CD4-positive, CD25-positive, alpha-beta regulatory T cell (primary cell): ENCODE data around the gene ADAT2. TPM values are rescaled to one million over a fixed set of nuclear protein-coding genes. Genes with fewer than 3 reads are reported as not detected.

Experiments
- ATAC-seq, 2 donors: fragments of 150-1000 bp; cut with Tn5 transposase; one replicate each; pipeline ENCODE4 v1.10.0; 2021; ENCODE audit warnings: low read depth in 2 of 2, moderate number of reproducible peaks in 2 of 2, moderate library complexity in 1 of 2
- DNase-seq, 3 donors: peaks; one replicate each; pipeline versions ENCODE4 v3.0.0 to v3.0.0-alpha.2; 2012 to 2022; ENCODE audit warnings: mixed read lengths in 1 of 3
- H3K27ac ChIP-seq: one replicate; pipeline ENCODE4 v1.7.0; 2013; ENCODE audit warnings: mild to moderate bottlenecking, low read length; ENCODE audit not compliant: insufficient read depth, poor library complexity, severe bottlenecking
- H3K27me3 ChIP-seq: one replicate; pipeline ENCODE4 v1.7.0; 2013; ENCODE audit warnings: low read length; ENCODE audit not compliant: control insufficient read depth, insufficient read depth
- H3K36me3 ChIP-seq: one replicate; pipeline ENCODE4 v1.7.0; 2013; ENCODE audit warnings: mild to moderate bottlenecking, low read length, moderate library complexity; ENCODE audit not compliant: control insufficient read depth, insufficient read depth
- H3K4me1 ChIP-seq: 2 replicates; pipeline ENCODE4 v1.7.0; 2013; ENCODE audit warnings: mild to moderate bottlenecking, low read length; ENCODE audit not compliant: insufficient read depth, control insufficient read depth, poor library complexity, severe bottlenecking
- H3K4me3 ChIP-seq: one replicate; pipeline ENCODE4 v1.7.0; 2013; ENCODE audit warnings: low read depth, mild to moderate bottlenecking, low read length, moderate library complexity
- H3K9me3 ChIP-seq, 2 experiments: 1 replicate in 1 of 2; 2 replicates in 1 of 2; pipeline ENCODE4 v1.7.0; 2013; ENCODE audit warnings: low read length in 2 of 2, mild to moderate bottlenecking in 1 of 2, moderate library complexity in 1 of 2; ENCODE audit not compliant: control insufficient read depth in 2 of 2
- H3K27ac Mint-ChIP-seq, 3 donors: one replicate each; pipeline ENCODE4 v1.8.0; 2020 to 2022; ENCODE audit warnings: mild to moderate bottlenecking in 3 of 3, mixed read lengths in 3 of 3, moderate library complexity in 2 of 3
- H3K27me3 Mint-ChIP-seq: one replicate; pipeline ENCODE4 v1.8.0; 2022; ENCODE audit warnings: mild to moderate bottlenecking, mixed read lengths
- H3K36me3 Mint-ChIP-seq: one replicate; pipeline ENCODE4 v1.8.0; 2020; ENCODE audit warnings: mixed read lengths
- H3K4me1 Mint-ChIP-seq, 4 donors: one replicate each; pipeline ENCODE4 v1.8.0; 2020 to 2022; ENCODE audit warnings: mixed read lengths in 4 of 4, mild to moderate bottlenecking in 1 of 4
- H3K4me3 Mint-ChIP-seq, 4 donors: one replicate each; pipeline ENCODE4 v1.8.0; 2020 to 2022; ENCODE audit warnings: mild to moderate bottlenecking in 4 of 4, mixed read lengths in 4 of 4, moderate library complexity in 3 of 4
- H3K9me3 Mint-ChIP-seq, 7 donors: one replicate each; pipeline ENCODE4 v1.8.0; 2020 to 2022; ENCODE audit warnings: mixed read lengths in 7 of 7, mild to moderate bottlenecking in 3 of 7, moderate library complexity in 2 of 7
- polyA plus RNA-seq, 4 donors: library from polyadenylated mRNA; unstranded; fragments of 300-500 nt; fragmentation: Illumina TruSeq; gene quantifications; one replicate each; pipeline ENCODE4 v1.2.3, GENCODE V29; 2021
- total RNA-seq: library from RNA; stranded (reverse); gene quantifications from one replicate; pipeline ENCODE4 v1.2.3, GENCODE V29; 2022

The ADAT2 gene
- total and polyA plus RNA-seq, 5 donors from 2014 or later, result 1.1 to 31.1 (median 1.7) TPM

DNA sequence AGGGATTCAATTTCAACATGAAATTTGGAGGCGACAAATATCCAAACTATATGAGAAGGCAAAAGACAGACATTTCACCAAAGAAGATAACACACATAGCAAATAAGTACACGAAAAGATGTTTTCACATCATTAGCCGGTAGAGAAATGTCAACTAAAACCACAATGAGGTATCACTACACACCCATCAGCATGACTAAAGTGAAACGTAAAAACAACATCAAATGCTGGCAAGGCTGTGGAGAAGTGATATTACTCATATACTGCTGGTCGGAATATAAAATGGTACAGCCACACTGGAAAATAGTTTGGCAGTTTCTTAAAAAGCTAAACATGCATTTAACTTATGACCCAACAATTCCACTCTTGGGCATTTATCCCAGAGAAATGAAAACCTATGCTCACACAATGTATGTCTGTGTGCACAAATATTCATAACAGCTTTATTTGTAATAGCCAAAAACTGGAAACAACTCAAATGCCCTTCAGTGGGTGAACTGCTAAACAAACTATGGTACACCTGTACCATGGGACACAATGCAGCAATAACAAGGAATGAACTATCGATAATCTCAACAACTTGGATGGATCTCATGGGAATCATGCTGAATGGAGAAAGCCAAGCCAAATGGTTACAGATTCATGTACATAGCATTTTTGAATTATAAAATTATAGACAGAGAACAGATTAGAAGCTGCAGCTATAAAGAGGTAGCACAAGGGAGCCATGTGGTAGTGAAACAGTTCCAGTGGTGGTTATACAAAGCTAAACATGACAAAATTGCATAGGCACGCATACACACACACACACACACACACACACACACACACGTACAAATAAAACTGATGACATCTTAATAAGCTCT lies 8.6 kb downstream of the ADAT2 start:
- H3K9me3 ChIP-seq, result no peaks in the 10 kb centered on the region
- DNase-seq, result peak in 2 of 3 donors; percentile 53 to 89
- ATAC-seq, result peak; percentile 95 to 96
- Mint-ChIP-seq H3K4me3 (peak overlapping the region in 2 of 4 donors; percentile 10 to 18), H3K36me3 (peaks cover 39% of the 10 kb centered on the region), H3K9me3 (peaks cover 0 to 4% (median 0%) of the 10 kb centered on the region in 7 donors), H3K4me1 (peaks cover 34 to 43% (median 35%) of the 10 kb centered on the region in 4 donors), H3K27me3 (no peaks in the 10 kb centered on the region), H3K27ac (peak overlapping the region; percentile 58 to 90 (median 88))
- peaks cover 4% of the 10 kb centered on the region for H3K36me3 ChIP-seq
- H3K4me1 ChIP-seq, result peaks cover 12% of the 10 kb centered on the region
- peak overlapping the region; percentile 74 for H3K27ac ChIP-seq
- no peaks in the 10 kb centered on the region for H3K27me3 ChIP-seq
- peak overlapping the region; percentile 53 for H3K4me3 ChIP-seq

DNA sequence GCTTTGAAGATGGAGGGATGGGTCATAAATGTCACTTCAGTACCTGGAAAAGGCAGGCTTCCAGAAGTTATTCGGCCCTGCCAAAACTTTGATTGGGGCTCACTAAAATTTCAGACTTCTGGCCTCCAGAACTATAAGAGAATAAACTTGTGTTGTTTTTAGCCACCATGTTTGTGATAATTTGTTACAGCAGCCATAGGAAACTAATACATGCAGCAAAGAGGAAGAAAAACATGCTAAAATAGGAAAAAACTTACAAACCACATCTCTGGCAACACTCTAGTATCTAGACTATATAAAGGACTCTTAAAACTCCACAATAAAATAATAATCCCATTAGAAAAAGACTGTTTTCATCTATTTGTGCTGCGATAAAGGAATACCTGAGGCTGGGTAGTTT lies 9.5 kb downstream of the ADAT2 start:
- H3K4me3 Mint-ChIP-seq, result no peak overlapping the region
- Histone ChIP-seq H3K36me3 (peaks cover 10% of the 10 kb centered on the region), H3K27me3 (no peaks in the 10 kb centered on the region), H3K4me3 (peak overlapping the region; percentile 53), H3K9me3 (no peaks in the 10 kb centered on the region), H3K4me1 (peaks cover 12% of the 10 kb centered on the region), H3K27ac (peak overlapping the region; percentile 74)
- DNase-seq (no peak), ATAC-seq (no peak)
- peaks cover 32 to 39% (median 34%) of the 10 kb centered on the region in 4 donors for H3K4me1 Mint-ChIP-seq
- peaks cover 45% of the 10 kb centered on the region for H3K36me3 Mint-ChIP-seq
- peaks cover 0 to 4% (median 0%) of the 10 kb centered on the region in 7 donors for H3K9me3 Mint-ChIP-seq
- H3K27ac Mint-ChIP-seq, result peak overlapping the region; percentile 58 to 90 (median 88)
- no peaks in the 10 kb centered on the region for H3K27me3 Mint-ChIP-seq

DNA sequence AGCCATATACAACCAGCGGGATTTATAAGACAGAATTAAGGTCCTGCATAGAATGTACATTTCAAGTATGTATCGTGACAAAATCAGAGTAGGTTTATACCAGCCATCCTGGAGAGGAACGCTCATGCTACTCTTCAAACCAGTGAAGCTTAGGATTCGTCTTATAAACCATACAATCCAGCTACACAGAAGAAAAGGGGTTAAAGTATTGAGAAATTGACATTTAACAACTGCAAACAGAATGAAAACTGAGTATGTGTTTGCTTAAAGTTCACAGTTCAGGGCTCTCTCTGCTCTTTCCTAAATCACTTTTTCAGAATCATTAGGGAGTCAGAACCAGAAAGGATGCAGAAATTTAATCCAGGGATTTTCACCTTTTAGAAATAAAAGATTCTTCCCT lies 17.9 kb downstream of the ADAT2 start:
- ATAC-seq (no peak), DNase-seq (no peak)
- H3K36me3 Mint-ChIP-seq, result peaks cover 35% of the 10 kb centered on the region
- H3K27me3 Mint-ChIP-seq, result no peaks in the 10 kb centered on the region
- no peak overlapping the region for H3K27ac ChIP-seq
- H3K27ac Mint-ChIP-seq, result no peak overlapping the region
- no peaks in the 10 kb centered on the region for H3K4me1 ChIP-seq
- peaks cover 15% of the 10 kb centered on the region for H3K36me3 ChIP-seq
- H3K9me3 Mint-ChIP-seq, result no peaks in the 10 kb centered on the region
- H3K4me3 Mint-ChIP-seq, result no peak overlapping the region
- H3K4me3 ChIP-seq, result no peak overlapping the region
- peaks cover 0 to 11% (median 0%) of the 10 kb centered on the region in 4 donors for H3K4me1 Mint-ChIP-seq
- H3K27me3 ChIP-seq, result no peaks in the 10 kb centered on the region
- no peaks in the 10 kb centered on the region for H3K9me3 ChIP-seq

DNA sequence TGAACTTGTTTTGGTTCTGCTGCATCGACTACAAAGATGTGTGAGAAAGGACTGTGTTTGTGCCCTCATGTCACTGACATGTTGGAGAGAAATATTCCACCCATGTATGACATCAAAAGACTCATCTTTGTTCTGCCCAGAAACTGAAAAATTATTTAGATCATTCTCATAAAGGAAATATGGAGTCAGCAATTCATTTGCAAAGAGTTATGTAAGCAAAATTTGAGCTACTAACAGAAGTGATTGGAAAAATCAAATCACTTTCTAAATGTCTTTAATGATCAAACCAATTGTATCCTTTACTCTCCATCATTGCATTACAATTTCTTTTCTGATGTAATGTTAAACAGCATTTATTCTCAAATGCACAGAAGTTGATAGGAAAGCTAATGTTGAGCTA lies 19.3 kb downstream of the ADAT2 start:
- Mint-ChIP-seq H3K4me1 (peaks cover 0 to 13% (median 3%) of the 10 kb centered on the region in 4 donors), H3K9me3 (no peaks in the 10 kb centered on the region), H3K36me3 (peaks cover 31% of the 10 kb centered on the region), H3K27me3 (no peaks in the 10 kb centered on the region), H3K27ac (peak overlapping the region in 1 of 3 donors; percentile 33), H3K4me3 (no peak overlapping the region)
- Histone ChIP-seq H3K27ac (no peak overlapping the region), H3K9me3 (no peaks in the 10 kb centered on the region), H3K36me3 (peaks cover 11% of the 10 kb centered on the region), H3K4me1 (no peaks in the 10 kb centered on the region), H3K4me3 (no peak overlapping the region), H3K27me3 (no peaks in the 10 kb centered on the region)
- no peak for ATAC-seq
- no peak for DNase-seq

DNA sequence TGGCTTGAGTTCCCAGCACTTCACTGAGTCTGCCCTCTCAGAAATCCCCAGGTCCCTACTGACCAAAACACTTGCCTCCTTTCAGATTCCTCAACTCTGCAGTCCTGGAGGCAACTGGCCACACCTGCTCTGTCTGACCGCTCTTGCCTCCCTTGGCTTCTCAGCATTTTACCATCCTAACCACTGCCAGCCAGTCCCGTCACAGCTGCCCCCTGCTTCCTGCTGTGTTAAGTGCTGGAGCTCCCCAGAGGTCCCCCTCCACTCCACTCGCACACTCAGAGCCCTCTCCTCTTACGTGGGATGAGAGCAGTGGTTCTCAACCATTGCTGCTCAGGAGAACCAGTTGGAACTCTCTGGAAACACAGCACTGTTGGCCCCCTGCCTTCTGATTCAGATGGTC lies 20.5 kb downstream of the ADAT2 start:
- Mint-ChIP-seq H3K27ac (peak overlapping the region; percentile 29 to 85 (median 36)), H3K36me3 (peaks cover 26% of the 10 kb centered on the region), H3K9me3 (no peaks in the 10 kb centered on the region), H3K4me3 (no peak overlapping the region), H3K27me3 (no peaks in the 10 kb centered on the region), H3K4me1 (peaks cover 0 to 13% (median 3%) of the 10 kb centered on the region in 4 donors)
- Histone ChIP-seq H3K36me3 (peaks cover 10% of the 10 kb centered on the region), H3K4me3 (no peak overlapping the region), H3K27me3 (no peaks in the 10 kb centered on the region), H3K27ac (no peak overlapping the region), H3K9me3 (no peaks in the 10 kb centered on the region), H3K4me1 (no peaks in the 10 kb centered on the region)
- no peak for ATAC-seq
- DNase-seq, result no peak

DNA sequence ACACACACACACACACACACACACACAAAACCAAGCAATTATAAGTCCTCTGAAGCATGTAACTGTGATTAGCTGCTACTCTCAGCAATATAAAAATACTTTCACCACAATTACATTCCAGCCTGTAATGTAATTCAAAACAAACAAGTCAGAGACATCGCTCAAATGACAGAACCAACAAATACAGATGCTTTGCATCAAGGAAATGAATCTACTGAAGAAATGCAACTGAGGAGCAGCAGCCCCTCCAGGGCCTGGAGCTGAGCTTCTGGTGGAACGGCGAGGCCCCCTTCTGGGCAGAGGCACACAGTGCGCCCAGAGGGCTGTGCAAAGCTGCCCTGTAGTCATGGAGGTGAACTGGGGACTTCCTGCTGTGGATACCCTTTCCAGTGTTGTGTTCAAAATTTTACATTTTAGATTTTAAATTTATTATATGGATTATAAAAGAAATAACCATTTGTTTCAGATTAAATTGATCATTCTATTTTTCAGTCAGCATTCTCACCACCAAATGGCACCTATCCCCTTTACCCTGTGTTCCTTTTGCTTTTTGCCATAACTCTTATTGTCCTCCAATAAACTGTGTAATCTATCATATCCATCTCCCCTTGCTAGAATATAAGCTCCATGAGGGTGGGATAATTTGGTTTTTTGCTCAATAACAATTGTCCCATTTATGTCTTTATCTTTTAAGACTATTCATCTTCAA lies 23.2 kb downstream of the ADAT2 start:
- no peaks in the 10 kb centered on the region for H3K9me3 ChIP-seq
- Mint-ChIP-seq H3K27ac (no peak overlapping the region), H3K27me3 (no peaks in the 10 kb centered on the region), H3K36me3 (peaks cover 14% of the 10 kb centered on the region), H3K4me1 (peaks cover 0 to 13% (median 3%) of the 10 kb centered on the region in 4 donors), H3K9me3 (no peaks in the 10 kb centered on the region), H3K4me3 (no peak overlapping the region)
- peak; percentile 51 to 77 (median 71) for DNase-seq
- H3K4me1 ChIP-seq, result no peaks in the 10 kb centered on the region
- H3K4me3 ChIP-seq, result no peak overlapping the region
- no peaks in the 10 kb centered on the region for H3K27me3 ChIP-seq
- peak; percentile 98 to 99 for ATAC-seq
- H3K36me3 ChIP-seq, result peaks cover 9% of the 10 kb centered on the region
- no peak overlapping the region for H3K27ac ChIP-seq

DNA sequence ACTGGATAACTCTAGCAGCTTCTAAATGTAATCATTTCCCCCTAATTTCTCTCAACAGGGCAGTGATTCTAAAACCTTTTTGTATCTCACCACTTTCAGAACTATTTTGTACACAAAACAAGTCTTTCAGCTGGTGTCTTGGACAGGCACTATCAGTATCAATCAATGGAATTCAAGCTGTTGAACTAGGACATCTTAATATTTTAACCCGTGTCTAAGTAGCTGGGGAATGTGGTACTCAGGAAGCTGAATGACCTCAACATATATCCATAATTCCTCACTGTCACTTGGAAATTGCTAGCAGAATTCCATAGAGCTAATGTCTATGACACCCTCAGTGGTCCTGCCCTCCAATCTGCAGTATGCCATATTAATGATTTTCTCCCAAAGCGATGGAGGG lies 24.5 kb downstream of the ADAT2 start:
- Mint-ChIP-seq H3K36me3 (peaks cover 6% of the 10 kb centered on the region), H3K4me1 (peaks cover 0 to 7% (median 3%) of the 10 kb centered on the region in 4 donors), H3K9me3 (no peaks in the 10 kb centered on the region), H3K4me3 (no peak overlapping the region), H3K27me3 (no peaks in the 10 kb centered on the region), H3K27ac (no peak overlapping the region)
- DNase-seq, result no peak
- ATAC-seq, result no peak
- H3K4me1 ChIP-seq, result no peaks in the 10 kb centered on the region
- H3K9me3 ChIP-seq, result no peaks in the 10 kb centered on the region
- H3K4me3 ChIP-seq, result no peak overlapping the region
- H3K36me3 ChIP-seq, result no peaks in the 10 kb centered on the region
- H3K27me3 ChIP-seq, result no peaks in the 10 kb centered on the region
- no peak overlapping the region for H3K27ac ChIP-seq
